EL (cell line): Measurements from ENCODE around the gene SLC25A19.

Source experiments
- DNase-seq: peaks from one replicate; pipeline ENCODE4 v3.0.0-alpha.2; 2016

The SLC25A19 gene

DNA sequence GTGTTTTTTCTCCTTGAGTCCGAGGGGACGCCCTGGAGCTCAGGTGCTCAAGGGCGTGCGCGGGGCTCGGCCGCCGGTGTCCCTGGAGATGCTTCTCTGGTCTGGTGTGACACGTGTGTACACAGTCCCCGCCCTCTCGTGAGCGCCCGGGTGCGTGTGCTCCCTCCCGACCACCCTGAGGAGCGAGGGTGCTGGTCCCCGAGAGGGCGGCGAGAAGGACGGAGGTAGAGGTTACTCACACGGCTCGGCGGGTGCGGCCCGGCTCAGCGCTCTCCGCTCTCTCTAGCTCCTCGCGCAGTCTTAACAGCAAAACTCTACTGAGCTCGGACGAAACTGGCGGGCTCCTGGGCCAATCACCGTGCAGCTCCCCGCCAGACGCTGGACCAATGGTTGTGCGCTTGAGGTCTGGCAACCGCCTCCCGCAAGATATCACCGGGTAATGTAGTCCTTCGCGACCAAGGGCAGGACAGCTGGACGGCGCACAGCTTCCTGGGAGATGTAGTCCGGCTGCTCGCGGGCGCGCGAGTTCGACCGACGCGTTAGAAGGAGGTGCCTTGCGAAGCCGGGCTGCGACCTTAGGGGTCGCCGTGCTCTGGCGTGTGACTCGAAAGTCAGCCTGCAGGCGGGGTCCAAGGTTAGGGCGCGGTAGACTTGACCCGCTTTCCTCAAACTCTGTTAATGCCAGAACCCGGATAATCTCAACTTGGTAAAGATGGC is at the start of gene SLC25A19:
SLC25A19 (minus strand) TSS at position 319 of the 717 bp plus-strand sequence. CDS start 2,669 bp downstream, outside the sequence.
- peak; percentile 99 for DNase-seq

DNA sequence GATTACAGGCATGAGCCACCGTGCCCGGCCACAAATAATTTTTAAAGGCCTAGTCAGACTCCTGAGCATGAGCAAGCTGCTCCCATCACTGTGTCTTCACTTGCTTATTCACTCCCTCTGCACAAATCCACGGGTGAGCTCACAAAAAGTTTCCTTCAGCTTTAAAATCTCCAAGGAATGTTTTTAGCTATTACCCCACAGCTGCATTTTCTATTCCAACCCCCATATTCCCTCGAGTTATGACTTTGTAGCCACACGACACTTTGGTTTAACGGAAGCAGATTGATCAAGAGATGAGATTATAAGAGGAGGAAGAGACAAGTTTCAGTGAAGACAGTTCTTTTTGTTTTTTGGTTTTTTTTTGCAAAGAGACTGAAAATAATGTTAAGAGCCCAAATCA is 49.1 kb upstream of the SLC25A19 start:
- DNase-seq, result peak; percentile 55

DNA sequence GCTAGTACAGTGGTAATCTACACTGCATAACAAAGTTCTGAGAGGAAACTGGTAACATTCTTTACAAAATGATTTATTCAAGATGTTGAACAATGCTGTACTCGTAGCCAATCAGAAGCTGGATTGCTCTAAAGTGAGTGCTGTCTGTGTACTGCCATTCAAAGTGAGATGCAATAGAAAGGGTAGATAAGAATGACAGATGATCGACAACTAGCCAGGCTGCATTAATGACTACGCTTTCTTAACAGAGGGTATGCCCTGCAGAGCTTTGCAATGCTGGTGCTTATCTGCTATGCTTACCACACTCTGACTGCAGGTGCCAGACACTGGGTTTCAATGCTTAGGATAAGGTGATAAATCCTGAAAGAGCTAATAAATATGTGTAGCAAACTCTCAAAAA is 46.1 kb upstream of the SLC25A19 start:
- no peak for DNase-seq

GRCh38 chr17:75334723-75335122 is 45.5 kb upstream of the SLC25A19 start:
- DNase-seq, result no peak

GRCh38 chr17:75331671-75332070 is 42.4 kb upstream of the SLC25A19 start:
- DNase-seq, result no peak

GRCh38 chr17:75327757-75328156 is 38.5 kb upstream of the SLC25A19 start:
- DNase-seq, result no peak

GRCh38 chr17:75326226-75326848 is 37.1 kb upstream of the SLC25A19 start:
- peak; percentile 92 for DNase-seq

DNA sequence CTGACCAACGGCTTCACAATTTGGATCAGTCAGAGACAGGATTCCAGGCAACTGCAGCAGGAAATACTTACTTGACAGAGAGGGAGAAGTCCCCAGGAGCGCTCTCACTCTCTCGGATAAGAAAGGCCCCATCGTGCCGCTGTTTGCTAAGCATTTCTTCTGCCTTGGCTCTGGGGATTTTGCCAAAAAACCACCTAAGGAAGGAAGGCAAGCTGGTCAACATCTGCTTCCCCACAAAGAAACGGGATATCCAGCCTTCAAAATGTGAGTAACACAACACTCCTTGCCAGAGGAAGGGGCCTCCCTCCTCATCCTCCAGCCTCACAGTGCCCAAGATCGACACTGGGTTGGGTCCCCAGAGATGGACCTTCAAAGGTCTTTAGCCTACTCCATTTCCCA is 36.6 kb upstream of the SLC25A19 start:
- no peak for DNase-seq

DNA sequence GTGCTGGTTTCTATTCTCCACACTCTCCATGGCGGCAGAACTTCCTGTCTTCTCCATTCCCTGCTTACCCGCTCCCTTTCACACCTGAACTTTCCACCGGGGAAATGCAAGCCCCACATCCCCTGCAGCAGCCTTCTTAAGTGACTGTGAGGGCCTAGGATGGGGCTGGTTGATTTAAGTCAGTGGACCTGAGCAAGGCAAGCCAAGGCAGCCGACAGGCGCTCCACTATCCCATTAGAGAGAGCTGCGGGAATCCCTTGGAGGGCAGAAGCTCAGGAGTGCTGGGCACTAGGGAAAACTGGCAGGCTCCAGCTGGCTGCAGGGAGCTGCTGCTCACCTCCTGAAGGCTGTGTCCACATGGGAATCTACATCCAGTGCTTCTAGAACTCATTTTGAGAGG is 36.1 kb upstream of the SLC25A19 start:
- no peak for DNase-seq

DNA sequence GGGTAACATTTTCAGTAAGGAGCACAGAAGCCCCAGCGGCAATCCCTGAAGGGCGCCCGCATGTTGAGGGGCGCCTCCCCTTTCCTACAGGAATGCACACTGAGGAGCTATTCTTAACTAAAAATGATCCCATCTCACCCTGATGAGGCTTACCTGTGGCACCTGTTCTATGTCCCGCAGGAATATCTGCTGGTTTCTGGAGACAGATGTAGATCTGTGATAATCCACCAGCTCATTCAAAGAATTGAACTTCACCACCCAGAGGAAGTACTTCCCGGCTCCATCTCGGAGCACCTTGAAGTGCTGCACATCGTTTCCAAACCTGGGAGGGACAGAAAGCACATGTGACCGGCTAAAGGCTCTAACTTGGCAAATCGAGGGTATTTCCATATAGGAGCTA is 32.3 kb upstream of the SLC25A19 start:
- DNase-seq, result no peak

GRCh38 chr17:75319904-75320691 is 30.9 kb upstream of the SLC25A19 start:
- DNase-seq, result peak; percentile 72

DNA sequence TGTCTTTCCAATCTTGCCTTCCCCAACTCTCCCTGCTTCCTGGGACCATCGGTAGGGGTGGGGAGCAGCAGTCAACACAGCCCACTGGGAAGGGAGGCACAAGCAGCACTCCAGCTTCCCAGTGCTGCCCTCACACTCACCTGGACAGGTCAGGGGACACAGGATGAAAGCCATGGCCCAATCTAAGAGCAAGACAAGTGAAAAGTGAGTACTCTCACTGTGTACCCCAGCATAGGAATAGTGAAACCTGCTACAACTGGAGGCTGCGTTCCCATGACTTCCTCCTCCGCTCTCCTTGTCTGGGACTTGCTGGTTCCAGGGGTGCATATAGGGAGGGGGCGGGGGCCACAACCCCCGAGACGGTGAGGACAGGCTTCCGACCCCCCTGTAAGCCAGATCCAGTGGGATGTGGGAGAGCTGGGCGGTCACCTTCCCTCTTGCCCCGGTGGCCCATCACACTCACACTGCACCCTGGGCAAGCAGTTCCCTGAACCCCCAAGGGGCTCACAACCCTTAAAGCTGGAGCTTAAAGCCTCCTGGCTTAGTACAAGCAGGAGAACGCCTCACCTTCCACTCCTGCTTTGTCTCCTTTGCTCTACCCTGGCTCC is 29.5 kb upstream of the SLC25A19 start:
- DNase-seq, result no peak

DNA sequence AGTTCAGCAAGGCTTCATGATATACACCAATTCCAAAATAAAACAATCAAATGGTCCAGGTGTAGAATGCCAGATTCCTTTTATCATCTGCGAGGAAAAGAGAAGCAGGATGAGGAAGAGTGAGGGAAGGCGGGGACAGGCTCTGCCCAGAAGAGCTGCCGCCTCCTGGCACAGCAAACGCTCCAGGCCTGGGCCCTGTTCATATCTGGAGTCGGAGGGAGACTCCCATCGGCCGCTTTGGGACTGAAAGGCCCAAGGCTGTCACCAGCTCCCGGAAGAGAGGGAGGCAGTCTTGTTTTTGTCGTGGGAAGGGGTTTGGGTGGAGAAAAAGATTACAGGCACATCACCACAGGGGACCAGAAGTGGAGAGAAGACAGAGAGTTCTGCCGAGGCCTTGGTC is 29.0 kb upstream of the SLC25A19 start:
- DNase-seq, result no peak

- no peak for DNase-seq
Measured at GRCh38 chr17:75317671-75318070, 28.4 kb upstream of the SLC25A19 start.

GRCh38 chr17:75316253-75316652 is 27.0 kb upstream of the SLC25A19 start:
- no peak for DNase-seq

- DNase-seq, result peak; percentile 26
Measured at GRCh38 chr17:75315541-75316243, 26.5 kb upstream of the SLC25A19 start.

- DNase-seq, result peak; percentile 27
Measured at GRCh38 chr17:75313941-75314551, 24.8 kb upstream of the SLC25A19 start.

- DNase-seq, result no peak
Measured at GRCh38 chr17:75308732-75309629, 19.7 kb upstream of the SLC25A19 start.

DNA sequence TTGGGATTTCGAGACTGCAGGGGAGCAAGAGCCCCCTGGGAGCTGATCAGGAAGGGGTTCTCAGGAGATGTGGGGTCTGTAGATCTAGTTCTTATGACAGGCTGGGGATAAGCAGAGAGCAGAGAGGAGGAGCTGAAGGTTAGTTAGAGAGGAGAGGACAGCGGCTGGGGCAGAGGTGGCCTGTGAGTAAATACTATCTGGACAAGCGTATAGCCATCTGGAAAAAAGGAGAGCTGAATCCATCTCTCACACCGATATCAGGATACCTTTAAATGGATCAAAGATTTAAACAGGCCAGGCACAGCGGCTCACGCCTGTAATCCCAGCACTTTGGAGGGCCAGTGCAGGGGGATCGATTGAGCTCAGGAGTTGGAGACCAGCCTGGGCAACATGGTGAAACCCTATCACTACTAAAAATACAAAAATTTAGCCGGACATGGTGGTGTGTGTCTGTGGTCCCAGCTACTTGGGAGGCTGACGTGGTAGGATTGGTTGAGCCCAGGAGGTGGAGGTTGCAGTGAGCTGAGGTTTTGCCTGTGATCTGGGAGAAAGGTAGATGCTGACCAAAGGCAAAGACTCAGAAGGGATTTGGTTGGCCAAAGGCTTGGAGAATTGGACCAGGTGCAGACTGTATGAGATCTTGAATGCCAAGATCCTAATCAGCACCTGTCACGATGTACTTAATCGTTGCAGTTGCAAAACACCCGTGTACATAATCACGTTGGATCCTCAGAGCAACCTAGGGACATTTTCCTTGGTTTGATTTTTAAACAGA is 18.9 kb upstream of the SLC25A19 start:
- DNase-seq, result no peak

- no peak for DNase-seq
Measured at GRCh38 chr17:75301502-75302206, 12.4 kb upstream of the SLC25A19 start.
